Measurements from ENCODE around the gene IER5L.

DNA sequence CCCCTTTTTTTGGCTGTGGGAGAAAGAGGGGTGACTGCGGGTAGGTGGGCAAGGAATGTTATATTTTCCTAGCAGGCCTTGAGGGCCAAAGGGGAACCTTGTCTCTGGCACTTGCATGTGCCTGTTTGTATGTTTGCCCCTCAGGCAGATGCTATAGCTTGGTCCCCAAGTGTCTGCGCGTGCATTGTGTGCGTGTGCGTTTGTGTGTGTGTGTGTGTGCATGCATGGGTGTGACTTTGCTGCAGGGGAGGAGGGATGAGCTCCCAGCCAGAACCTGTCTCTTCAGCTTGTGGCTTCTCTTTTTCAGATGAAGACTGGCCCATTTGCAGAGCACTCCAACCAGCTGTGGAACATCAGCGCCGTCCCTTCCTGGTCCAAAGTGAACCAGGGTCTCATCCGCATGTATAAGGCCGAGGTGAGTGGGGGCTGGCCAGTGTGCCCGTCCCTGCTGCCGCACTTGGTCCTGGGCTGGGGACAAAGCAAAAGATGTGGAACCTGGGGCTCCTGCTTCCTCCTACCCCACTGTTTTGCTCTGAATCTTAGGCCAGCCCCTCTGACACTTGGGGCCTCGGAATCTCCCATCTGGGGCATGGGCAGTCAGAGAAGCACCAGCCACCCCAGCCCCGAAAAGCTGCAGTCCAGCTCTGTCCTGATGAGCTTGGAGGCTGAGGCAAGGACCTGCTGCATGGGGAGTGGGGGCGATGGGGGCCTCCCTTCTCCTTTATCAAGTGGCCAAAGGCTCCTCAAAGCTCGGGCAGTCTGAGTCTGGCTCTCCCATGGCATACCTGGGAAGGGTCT, 35.7 kb downstream of the IER5L start:
- TF ChIP-seq, protein P1, sequence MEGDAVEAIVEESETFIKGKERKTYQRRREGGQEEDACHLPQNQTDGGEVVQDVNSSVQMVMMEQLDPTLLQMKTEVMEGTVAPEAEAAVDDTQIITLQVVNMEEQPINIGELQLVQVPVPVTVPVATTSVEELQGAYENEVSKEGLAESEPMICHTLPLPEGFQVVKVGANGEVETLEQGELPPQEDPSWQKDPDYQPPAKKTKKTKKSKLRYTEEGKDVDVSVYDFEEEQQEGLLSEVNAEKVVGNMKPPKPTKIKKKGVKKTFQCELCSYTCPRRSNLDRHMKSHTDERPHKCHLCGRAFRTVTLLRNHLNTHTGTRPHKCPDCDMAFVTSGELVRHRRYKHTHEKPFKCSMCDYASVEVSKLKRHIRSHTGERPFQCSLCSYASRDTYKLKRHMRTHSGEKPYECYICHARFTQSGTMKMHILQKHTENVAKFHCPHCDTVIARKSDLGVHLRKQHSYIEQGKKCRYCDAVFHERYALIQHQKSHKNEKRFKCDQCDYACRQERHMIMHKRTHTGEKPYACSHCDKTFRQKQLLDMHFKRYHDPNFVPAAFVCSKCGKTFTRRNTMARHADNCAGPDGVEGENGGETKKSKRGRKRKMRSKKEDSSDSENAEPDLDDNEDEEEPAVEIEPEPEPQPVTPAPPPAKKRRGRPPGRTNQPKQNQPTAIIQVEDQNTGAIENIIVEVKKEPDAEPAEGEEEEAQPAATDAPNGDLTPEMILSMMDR (IDR thresholded peaks at IDR 0.05), result no peak
- no peak for TF ChIP-seq POLR2A (IDR thresholded peaks at IDR 0.05; ENCODE audit: low read depth)

Data from esophagus muscularis mucosa (tissue), 3 donors.